Fibroblast of lung (primary cell): ENCODE data around the gene PIP4K2A. TPM values are rescaled to one million over a fixed set of nuclear protein-coding genes. Genes with fewer than 3 reads are reported as not detected.

ENCODE experiments used
- DNase-seq, 2 donors: peaks; one replicate each; pipeline versions ENCODE4 v3.0.0 to v3.0.0-alpha.2; 2010; ENCODE audit warnings: low read depth in 2 of 2
- H2AFZ ChIP-seq: 2 replicates; pipeline ENCODE4 v1.5.1; 2012; ENCODE audit warnings: low read length, control low read depth, inconsistent platforms
- H3K27ac ChIP-seq: 2 replicates; pipeline ENCODE4 v1.5.1; 2011; ENCODE audit warnings: low read length, control low read depth; ENCODE audit not compliant: insufficient read depth
- H3K27me3 ChIP-seq: 2 replicates; pipeline ENCODE4 v1.5.1; 2011; ENCODE audit warnings: mild to moderate bottlenecking, low read length; ENCODE audit not compliant: control insufficient read depth, insufficient read depth
- H3K36me3 ChIP-seq: 2 replicates; pipeline ENCODE4 v1.5.1; 2011; ENCODE audit warnings: low read length; ENCODE audit not compliant: control insufficient read depth, insufficient read depth
- H3K4me1 ChIP-seq: 2 replicates; pipeline ENCODE4 v1.5.1; 2011; ENCODE audit warnings: low read length; ENCODE audit not compliant: control insufficient read depth, insufficient read depth; ENCODE audit errors: extremely low read depth
- H3K4me2 ChIP-seq: 2 replicates; pipeline ENCODE4 v1.5.1; 2011; ENCODE audit warnings: low read length, control low read depth; ENCODE audit not compliant: insufficient read depth; ENCODE audit errors: extremely low read depth
- H3K4me3 ChIP-seq, 4 experiments: fragments of 200-600 bp in 1 of 4; sonication (generic) in 1 of 4; replicated peaks in 1 of 4; 2 replicates each; pipeline ENCODE4 v1.5.1; 2011 to 2016; ENCODE audit warnings: low read length in 4 of 4, low read depth in 3 of 4, mild to moderate bottlenecking in 3 of 4, control low read depth in 2 of 4, inconsistent platforms in 1 of 4, mixed read lengths in 1 of 4; ENCODE audit not compliant: insufficient read depth in 1 of 4; ENCODE audit errors: control extremely low read depth in 1 of 4
- H3K79me2 ChIP-seq: 2 replicates; pipeline ENCODE4 v1.5.1; 2012; ENCODE audit warnings: mild to moderate bottlenecking, low read length, inconsistent platforms; ENCODE audit not compliant: control insufficient read depth, insufficient read depth
- H3K9ac ChIP-seq: 2 replicates; pipeline ENCODE4 v1.5.1; 2011; ENCODE audit warnings: mild to moderate bottlenecking, low read length, control low read depth; ENCODE audit not compliant: insufficient read depth
- H3K9me3 ChIP-seq: 2 replicates; pipeline ENCODE4 v1.5.1; 2012; ENCODE audit warnings: low read depth, low read length; ENCODE audit not compliant: control insufficient read depth, insufficient read depth
- H4K20me1 ChIP-seq: 2 replicates; pipeline ENCODE4 v1.5.1; 2011; ENCODE audit warnings: low read length; ENCODE audit not compliant: control insufficient read depth, insufficient read depth; ENCODE audit errors: extremely low read depth
- EZH2 ChIP-seq: IDR thresholded peaks from 2 replicates; pipeline ENCODE4 v1.5.1; 2012; ENCODE audit warnings: low read length, control low read depth, mild to moderate bottlenecking; ENCODE audit errors: missing control alignments
- polyA plus RNA-seq, 2 donors: library from polyadenylated mRNA; depleted of rRNA in 1 of 2; stranded (reverse) in 1 of 2; unstranded in 1 of 2; fragments of >200 nt; gene quantifications; 2 replicates each; pipeline ENCODE4 v1.2.1, GENCODE V29; 2011 to 2012; ENCODE audit warnings: missing spikeins in 1 of 2
- total RNA-seq: library from RNA; depleted of rRNA; stranded (reverse); fragments of >200 nt; gene quantifications from 2 replicates; pipeline ENCODE4 v1.2.1, GENCODE V29; 2014
- TF ChIP-seq, protein P1 (sequence below), 2 donors: IDR thresholded peaks in 1 of 2; conservative IDR thresholded peaks in 1 of 2; 1 replicate in 1 of 2; 2 replicates in 1 of 2; pipeline ENCODE4 v1.5.1; 2011 to 2012; ENCODE audit warnings: low read length in 2 of 2, control low read depth in 1 of 2, inconsistent platforms in 1 of 2, low read depth in 1 of 2, mild to moderate bottlenecking in 1 of 2

The PIP4K2A gene
- total and polyA plus RNA-seq, 2 donors (not counting 1 experiment from before 2014, with no cell fraction given): 28.5 to 40.0 TPM

DNA sequence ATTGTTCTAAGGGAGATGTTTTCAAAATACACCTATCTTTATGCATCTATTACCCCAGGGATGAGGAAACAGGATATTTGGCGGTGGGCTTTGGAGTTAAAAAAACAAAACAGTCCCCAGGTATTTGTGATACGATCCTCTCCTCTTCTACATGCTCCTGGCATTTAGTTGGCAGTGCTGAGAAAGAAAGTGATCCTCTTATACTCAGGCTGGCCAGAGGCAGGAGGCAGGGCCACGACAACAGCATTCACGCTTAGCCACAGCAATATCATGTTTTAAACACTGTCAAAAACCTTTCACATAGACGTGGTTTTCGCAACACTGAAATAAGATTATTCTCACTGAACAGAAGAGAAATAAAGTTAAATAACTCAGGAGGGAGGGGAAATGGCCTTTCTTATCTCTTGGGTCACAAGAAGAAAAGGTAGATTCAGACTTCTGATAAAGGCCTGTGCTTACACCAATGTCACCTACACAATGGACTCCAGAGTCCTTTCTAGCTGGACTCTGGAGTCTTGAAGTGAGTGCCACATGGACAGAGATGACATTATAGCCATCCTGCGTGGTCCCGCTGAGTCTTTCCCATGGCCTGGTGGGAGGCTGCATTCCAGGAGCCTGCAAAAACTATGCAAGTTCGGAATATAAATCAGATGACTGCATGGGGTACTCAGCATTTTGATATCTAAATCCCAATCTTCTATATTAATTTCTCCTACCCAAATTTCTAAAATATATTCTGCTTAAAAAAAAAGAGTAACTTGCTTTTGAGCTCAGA lies 88.7 kb downstream of the PIP4K2A start:
- DNase-seq: peak; percentile 16 to 60
- H2AFZ ChIP-seq: no peak overlapping the region
- H3K4me2 ChIP-seq: no peak overlapping the region
- H3K36me3 ChIP-seq: no peaks in the 10 kb centered on the region
- no peak overlapping the region for H3K27ac ChIP-seq
- H3K4me1 ChIP-seq: peaks cover 35% of the 10 kb centered on the region
- peaks cover 30% of the 10 kb centered on the region for H3K79me2 ChIP-seq
- TF ChIP-seq EZH2: no peak
- TF ChIP-seq, protein P1, sequence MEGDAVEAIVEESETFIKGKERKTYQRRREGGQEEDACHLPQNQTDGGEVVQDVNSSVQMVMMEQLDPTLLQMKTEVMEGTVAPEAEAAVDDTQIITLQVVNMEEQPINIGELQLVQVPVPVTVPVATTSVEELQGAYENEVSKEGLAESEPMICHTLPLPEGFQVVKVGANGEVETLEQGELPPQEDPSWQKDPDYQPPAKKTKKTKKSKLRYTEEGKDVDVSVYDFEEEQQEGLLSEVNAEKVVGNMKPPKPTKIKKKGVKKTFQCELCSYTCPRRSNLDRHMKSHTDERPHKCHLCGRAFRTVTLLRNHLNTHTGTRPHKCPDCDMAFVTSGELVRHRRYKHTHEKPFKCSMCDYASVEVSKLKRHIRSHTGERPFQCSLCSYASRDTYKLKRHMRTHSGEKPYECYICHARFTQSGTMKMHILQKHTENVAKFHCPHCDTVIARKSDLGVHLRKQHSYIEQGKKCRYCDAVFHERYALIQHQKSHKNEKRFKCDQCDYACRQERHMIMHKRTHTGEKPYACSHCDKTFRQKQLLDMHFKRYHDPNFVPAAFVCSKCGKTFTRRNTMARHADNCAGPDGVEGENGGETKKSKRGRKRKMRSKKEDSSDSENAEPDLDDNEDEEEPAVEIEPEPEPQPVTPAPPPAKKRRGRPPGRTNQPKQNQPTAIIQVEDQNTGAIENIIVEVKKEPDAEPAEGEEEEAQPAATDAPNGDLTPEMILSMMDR (conservative IDR thresholded peaks at IDR 0.05 in 1 of 2, IDR thresholded peaks at IDR 0.05 in 1 of 2; ENCODE audit: low read depth in 1 of 2, low read length in 2 of 2): no peak
- H3K4me3 ChIP-seq: no peak overlapping the region
- H4K20me1 ChIP-seq: no peaks in the 10 kb centered on the region
- no peaks in the 10 kb centered on the region for H3K27me3 ChIP-seq
- H3K9me3 ChIP-seq: no peaks in the 10 kb centered on the region
- H3K9ac ChIP-seq: no peak overlapping the region

DNA sequence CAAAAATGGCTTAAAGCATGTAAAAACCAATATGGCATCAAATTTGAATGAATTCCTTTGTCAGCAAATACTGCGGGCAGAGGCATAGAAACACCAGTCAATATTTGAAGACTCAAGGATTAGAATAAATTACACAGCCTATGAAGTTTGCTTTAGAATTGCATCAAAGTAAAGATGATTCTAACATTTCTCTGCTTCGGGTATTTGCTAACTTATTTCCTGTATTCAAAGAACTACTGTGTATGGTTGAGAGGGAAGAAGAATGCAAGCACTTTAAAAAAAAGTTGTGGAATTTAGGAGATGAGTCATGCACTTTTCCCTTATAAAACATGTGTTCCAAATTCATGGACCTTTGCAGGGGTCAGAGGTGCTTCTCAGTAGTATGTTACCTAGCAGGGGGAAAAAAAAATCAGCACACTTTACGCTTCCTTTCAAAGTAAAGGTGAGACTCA lies 90.1 kb downstream of the PIP4K2A start:
- H4K20me1 ChIP-seq: no peaks in the 10 kb centered on the region
- H3K9me3 ChIP-seq: no peaks in the 10 kb centered on the region
- peaks cover 31% of the 10 kb centered on the region for H3K4me1 ChIP-seq
- no peak overlapping the region for H3K4me3 ChIP-seq
- H3K9ac ChIP-seq: no peak overlapping the region
- H3K36me3 ChIP-seq: no peaks in the 10 kb centered on the region
- peak; percentile 77 to 85 for DNase-seq
- H3K79me2 ChIP-seq: peaks cover 30% of the 10 kb centered on the region
- no peak overlapping the region for H2AFZ ChIP-seq
- H3K27me3 ChIP-seq: no peaks in the 10 kb centered on the region
- TF ChIP-seq EZH2: no peak
- TF ChIP-seq, protein P1 (conservative IDR thresholded peaks at IDR 0.05 in 1 of 2, IDR thresholded peaks at IDR 0.05 in 1 of 2; ENCODE audit: low read depth in 1 of 2, low read length in 2 of 2): no peak
- peak overlapping the region; percentile 51 for H3K4me2 ChIP-seq
- H3K27ac ChIP-seq: peak overlapping the region; percentile 38

DNA sequence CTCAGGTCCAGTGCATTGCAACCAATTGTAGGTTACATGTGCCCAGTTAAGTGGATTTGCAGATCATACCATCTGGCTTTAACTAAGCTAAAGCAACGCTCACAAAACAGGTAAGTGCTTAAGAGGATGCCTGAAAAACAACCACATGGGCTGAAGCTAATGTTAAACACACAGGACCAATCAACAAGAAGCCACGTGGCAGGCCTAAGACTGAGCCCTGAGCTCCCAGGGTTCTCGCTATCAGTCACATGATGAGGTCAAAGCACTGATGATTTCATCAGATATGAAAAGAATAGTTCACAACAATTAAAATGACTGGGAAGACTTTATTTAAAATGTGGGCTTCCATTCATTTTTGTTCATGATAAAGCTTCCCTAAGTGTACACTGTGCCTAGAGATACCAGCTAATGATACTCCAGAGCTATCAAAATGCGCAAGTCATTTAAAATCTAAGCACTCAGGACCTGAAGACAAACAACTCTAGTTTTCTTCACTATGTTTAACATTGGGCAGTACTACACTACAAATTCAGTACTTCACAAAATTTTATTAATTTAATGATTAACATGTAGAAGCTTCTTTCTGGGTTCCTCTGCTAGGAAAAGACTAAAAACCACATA lies 90.6 kb downstream of the PIP4K2A start:
- Histone ChIP-seq H3K9ac (no peak overlapping the region), H3K4me3 (no peak overlapping the region)
- DNase-seq: peak in 1 of 2 donors; percentile 19

More for the DNA sequence above, 90.6 kb downstream of the PIP4K2A start:
- Histone ChIP-seq H3K4me1 (peaks cover 32% of the 10 kb centered on the region), H3K27ac (peak overlapping the region; percentile 38), H2AFZ (no peak overlapping the region), H3K4me2 (peak overlapping the region; percentile 51), H3K36me3 (no peaks in the 10 kb centered on the region), H3K27me3 (no peaks in the 10 kb centered on the region), H3K9me3 (no peaks in the 10 kb centered on the region), H4K20me1 (no peaks in the 10 kb centered on the region), H3K79me2 (peaks cover 29% of the 10 kb centered on the region)
- TF ChIP-seq EZH2: no peak
- TF ChIP-seq, protein P1 (conservative IDR thresholded peaks at IDR 0.05 in 1 of 2, IDR thresholded peaks at IDR 0.05 in 1 of 2; ENCODE audit: low read depth in 1 of 2, low read length in 2 of 2): no peak
